ENCODE results near the gene COL18A1.

COL18A1 gene

DNA sequence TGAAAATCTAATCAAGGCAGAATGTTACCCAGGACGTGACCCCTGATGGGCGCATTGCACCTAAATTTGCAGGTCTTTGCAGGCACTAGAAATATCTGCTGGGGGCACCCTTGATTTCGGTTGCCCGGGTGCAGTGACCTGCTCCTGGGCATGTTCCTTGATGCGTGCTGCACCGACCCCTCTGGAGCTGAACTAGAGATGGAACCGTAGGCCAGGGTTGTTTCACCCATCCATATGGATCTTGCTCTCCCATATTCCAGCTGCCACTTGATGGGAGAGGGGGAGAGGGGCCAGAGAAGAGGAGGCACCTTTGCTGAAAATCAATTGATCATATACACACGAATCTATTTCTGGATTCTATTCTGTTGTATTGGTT is 8.4 kb upstream of the COL18A1 start:
- no peak for DNase-seq

DNA sequence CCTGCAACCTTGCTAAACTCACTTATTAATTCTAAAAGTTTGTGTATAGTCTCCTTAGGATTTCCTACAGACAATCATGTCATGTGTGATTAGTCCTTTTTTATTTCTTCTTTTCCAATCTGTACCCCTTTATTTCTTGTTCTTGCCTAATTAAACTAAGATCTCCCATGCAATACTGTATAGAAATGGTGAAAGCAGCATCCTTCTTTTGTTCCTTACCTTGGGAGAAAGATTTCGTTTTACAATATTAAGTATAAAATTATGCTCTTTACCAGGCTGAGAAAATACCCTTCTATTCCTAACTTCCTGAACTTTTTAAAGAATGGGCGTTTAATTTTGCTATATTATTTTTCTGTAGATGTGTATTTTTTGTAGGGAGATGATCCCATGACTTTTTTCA is 7.6 kb upstream of the COL18A1 start:
- DNase-seq: no peak

DNA sequence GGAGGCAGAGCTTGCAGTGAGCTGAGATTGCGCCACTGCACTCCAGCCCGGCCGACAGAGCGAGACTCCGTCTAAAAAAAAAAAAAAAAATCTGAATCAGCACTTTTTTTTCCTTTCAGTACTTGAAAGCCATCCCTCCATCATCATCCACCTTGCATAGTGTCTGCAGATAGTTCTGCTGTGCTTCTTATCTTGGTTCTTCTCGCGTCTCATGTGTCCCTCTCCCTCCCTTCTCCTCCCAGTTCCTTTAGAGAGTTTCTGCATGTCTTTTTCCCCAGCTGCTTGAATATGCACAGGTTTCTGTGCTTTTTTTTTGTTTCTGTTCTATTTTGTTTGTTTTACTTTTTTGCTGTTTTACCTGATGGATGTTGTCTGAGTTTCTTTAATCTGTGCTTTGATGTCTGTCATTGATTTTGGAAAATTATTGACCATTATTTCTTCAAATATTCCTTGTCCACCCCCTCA is 3.9 kb upstream of the COL18A1 start:
- no peak for DNase-seq

DNA sequence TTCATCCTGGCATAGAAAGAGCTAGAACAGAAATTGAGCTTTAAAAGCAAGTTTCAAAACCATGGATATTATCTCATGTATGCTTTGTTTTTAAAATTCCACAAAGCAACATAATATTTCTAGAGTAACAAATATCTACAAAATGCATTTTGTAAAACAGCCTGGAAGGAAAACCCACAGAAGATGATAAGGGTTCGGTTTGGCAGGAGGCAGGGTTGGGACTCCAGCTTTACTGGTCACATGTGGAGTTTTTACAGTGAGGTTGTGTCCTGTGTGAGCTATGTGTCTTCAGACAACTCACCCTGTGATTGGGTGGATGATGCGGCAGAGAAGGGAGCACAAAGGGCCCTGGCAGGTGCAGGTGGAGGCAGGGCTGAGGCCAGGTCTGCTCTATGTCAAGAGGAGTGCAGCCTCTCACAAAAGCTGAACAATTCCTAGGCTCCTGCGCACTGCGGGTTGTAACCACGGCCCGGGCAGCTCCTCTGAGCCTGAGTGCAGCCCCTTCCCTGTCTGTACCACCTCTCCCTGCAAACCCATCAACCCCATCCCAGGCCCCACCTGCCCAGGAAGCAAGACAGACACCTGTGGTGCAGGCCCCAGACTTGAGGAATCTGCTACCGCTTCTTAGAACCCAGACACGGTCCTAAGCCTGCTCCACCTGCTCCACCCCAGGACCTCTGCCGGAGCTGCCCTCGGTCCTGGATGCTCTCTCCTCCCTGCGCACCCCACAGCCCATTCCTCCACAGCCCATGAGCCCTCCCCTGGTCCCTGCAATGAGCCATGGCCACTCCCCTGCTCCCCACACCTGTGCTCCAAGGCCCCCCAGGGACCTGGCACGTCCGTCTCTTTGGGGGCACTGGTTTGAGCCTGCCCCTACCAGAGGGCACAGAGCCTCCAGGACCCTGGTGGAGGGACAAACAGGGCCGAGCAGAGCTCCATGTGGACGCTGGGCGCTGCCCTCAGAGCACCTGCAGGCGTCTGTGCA is 2.8 kb upstream of the COL18A1 start:
- DNase-seq: no peak

DNA sequence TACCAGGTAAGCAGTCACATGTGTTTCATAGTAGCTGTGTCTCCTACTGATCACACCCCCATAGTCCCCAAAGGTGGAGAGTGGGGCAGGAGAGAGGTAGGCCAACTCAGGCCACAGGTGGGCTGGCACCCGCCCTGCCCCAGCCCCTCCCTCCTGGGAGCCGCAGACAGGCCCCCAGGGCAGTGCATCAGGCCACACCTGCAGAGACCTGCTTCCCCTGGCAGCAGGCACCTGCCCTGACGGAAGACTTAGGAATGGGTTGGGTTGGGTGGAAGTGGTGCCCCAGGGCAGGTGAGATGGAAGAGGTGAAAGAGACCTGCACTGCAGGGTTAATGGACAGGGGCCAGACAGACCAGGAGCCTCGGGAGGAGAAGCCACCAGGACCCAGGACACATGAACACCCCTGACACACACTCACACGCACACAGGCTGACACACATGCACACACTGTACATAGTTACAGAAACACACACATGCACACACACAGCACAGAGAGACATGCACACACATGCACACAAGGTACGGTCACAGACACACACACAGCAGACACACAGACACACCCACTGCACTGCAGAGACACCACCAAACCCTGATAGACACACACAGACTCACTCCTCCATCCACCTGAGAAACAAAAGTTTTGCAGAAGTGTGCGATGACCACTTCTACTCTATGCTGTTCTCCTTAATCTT is 1.7 kb upstream of the COL18A1 start:
- no peak for DNase-seq

DNA sequence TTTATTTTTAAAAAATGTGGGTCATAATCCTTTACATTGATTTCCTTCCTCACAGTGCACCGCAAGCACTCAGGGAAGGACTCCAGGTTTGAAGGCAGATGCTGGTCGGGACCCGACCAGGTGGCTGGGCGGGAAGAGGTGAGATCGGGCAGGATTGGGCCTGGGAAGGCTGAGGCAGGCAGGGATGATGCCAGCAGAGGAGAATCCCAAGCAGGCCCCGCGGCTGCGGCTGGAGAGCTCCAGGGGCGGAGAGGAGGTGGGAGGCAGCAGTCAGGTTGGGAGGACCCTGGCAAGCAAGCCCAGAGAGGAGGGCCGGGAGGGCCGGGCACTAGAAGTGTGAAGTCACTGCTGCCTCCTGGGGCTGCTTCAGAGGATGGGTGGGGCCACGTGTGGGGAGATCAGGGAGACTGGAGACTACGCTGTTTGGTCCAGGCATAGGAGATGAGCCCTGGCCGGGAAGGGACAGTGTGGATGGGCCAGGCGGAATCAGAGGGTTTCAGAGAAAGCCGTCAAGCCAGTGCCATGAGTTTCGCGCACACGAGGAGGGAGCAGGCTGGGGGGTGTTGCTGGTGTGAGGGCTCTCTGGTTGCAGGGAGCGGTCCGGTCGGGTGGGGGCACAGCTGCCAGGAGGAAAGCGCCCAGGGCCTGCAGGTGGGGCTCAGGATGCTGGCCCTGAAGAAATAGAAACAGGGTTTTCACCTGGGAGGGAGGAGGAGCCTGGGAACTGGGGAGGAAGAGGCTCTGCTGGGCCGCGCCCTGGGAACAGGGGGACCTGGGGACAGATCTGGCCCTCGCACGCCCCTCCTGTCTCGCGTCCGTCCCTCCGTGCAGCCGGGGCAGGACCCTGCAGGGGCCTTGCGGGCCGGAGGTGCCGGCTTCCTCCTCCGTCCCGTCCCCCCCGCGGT is 888 bp upstream of the COL18A1 start:
- DNase-seq: no peak

DNA sequence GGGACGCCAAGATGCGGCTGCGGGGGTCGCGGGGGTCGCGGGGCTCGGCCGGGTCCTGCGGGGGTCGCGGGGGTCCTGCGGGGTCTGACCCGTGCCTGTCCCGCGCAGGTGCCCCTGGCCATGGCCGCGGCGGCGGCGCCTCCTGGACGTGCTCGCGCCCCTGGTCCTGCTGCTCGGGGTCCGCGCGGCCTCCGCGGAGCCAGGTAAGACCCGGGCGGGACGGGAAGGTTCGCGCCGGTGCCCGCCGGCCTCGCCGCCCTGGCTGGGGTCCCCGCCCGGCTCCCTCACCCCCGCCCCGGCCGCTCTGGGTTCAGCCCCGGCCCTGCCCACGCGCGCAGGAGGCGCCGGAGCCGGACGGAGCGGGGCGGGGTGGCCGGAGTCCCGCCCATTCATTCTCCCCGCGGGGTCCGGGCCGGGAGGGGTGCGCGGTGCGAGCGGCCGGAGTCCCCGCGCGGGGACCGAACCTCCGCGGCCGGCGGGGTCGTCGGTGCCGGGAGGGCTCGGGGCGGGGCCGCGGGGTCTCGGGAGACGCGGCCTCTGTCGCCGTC is 380 bp downstream of the COL18A1 start:
- DNase-seq: peak in 1 of 51 donors; percentile 22

DNA sequence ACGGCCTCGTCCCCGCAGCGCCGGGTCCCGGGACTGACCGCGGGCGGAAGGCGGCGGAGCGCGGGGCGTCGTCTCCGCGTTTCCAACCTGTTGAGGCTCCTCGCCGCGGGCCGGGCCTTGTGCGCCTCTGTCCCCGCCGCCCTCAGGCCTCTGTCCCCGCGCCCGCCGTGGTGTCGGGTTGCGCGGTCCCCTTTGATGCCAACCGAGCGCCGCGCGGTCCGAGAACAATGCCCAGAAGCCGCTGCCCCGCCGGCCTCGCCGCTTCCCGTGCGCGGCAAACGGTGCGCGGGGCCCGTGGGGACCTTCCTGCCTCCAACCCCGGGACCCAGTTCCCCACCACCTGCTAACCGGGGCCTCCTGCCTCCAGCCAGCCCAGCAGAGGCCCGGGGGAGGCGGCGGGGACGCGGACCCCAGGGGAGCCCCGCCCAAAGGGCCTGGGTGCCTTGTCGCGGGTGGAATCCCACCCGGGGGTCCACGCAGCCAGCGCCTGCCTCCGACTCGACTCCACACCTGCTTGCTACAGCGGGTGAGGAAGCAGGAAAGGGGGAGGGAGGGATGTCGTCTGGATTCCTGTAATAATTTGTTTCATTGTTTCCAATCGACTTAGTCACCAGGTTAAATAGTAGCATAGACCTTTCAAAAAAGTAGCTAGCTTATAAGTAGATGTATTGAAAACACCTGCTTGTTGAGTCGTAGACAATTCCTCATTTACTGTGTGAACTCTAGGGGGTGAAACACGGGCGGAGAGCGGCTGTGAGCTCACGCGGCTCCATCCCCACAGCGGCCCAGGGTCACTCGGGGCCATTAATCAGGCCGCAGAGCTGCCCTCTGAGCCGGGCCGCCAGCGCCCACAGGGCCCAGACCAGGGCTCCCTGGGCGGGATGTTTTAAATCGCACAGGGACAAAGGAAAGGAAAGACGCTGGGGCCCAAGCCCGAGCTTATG is 1.1 kb downstream of the COL18A1 start:
- no peak for DNase-seq

DNA sequence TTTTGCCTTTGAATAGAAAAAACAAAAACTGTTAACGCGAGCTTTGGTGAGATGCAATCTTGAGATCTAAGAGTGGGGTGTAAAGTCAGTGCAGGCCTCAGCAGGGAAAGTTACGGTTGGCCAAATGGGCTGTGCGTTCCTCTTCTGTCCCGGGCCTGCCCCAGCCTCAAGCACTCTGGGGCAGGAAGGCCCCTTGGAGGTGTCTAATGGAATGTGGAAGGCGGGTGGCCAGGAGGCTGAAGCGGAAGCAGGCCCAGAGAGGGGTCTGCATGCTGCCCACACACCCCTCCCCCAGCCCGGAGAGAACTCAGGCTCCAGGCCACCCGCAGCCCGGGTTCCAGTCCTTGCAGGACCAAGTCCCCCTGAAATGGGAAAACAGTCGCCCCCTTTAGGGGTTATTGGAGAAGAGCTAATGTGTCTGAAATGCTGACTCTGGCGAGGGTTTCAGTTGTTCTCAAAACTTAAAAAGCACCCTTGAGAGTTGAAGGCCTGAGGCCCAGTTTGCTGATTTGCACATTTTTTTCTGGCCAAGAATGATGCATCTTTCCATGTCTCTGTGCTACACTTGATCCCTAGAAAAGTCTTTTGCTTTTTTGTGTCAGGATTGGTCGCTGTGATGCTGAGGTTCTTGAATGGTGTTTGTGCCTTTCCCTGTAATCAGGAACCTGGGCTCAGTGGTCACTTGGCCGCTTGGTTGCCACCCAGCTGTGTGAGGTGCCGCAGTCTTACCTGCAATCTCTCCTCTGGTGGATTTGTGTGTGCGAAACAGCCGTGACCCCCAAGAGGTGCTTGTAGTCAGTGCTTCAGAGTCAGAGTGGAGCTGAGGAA is 2.0 kb downstream of the COL18A1 start:
- no peak for DNase-seq

DNA sequence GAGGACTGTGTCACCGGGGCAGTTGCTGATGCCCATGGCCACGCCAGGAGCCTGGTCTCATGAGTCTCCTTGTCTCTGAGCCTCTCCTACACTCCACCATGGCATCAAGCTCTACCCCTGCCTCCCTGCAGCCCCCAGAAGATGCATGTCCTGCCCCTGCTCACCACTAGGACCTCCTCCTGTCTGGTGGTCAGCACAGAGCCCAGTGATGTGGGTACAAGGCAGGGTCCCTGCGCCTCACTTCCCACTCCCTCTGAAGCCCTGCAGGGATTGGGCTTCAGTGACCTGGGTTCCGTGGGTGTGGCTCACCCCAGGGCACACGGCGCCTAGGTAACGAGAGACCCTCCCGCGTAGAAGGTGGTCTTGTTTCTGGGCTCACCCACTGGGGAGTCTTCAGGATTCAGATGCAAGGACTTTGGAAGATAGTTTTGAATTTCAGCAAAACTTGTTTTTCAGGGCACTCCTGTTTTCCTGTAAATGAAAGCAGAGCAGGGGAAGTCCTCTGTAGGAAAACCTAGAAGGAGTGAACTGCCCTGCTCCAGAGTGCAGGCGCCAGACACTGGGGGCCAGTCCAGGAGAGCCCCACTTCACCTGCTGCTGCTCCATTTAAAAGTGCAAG is 2.8 kb downstream of the COL18A1 start:
- DNase-seq: no peak

DNA sequence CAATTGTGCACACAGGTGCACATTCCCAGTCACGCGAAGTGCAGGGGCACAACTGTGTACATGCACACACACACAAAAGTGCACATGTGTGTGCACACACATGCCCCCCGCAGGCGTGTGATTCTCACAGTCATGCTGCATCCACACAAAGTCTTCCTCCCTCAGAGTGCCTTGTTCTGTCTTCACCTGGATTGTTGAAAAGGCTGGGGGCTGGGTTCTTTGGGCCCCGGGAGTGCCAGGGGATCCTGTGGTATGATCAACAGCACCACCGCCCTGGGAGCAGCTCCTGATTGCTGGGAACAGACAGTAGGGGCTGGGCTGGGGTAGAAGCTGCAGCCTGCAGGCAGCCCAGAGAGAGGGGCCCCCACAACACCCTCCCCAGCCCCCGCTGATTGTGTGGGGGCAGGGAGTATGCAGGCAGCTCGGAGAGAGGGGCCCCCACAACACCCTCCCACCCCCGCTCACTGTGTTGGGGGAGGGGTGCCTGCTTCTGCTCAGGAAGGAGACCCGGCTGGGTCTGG is 3.4 kb downstream of the COL18A1 start:
- DNase-seq: no peak

DNA sequence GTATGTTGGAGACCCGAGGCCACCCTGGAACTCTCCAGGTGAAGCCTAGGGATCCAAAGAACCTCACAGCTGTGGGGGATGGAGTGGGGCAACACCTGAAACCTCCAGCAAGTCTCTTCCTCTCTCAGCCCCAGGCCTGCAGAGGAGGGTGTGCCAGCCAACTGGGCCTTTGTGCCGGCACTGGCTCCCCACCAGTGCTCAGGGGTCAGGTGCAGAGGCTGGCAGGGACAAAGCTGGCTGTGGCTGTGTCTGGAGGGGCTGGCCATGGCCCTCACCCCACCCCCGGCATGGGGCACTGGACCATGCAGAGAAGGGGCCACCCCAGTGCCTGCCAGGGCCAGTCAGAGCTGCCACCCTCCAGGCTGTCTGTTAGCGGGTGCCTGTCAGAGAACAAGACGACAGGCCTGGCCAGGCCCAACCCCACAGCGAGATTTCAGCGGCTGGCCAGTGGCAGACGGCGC is 3.9 kb downstream of the COL18A1 start:
- DNase-seq: no peak

DNA sequence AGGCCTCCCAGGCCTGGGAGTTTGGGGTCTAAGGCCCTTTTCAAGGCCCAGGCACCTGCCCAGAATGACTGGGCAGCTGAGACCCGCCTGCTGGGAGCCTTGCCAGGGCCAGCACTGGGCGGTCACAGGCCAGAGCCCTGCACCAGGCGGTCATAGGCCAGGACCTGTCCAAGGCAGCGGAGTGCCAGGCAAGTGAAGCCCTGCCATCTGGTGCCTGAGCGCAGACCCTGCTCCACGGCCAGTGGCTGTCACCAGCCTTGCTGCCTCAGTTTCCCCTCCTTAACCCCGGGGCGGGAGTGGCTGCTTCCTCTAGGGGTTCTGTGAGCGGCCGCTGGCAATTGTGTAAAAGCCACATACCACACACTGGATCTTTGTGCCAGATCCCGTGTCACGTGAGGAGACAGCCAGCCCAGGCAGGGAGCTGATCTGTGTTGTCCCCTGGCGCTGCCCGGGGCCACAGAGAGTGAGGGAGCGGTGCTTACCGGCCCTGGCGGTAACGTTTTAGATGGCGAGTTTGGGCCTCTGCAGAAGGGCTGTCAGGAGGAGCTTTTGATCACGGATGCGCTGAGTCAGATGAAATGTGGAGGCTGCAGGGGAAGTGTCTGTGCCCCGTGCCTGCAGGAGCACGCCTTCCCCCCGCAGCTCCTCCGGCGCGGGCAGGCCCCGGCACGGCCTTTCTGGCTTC is 4.6 kb downstream of the COL18A1 start:
- peak in 6 of 51 donors; percentile 7 to 30 (median 22) for DNase-seq

DNA sequence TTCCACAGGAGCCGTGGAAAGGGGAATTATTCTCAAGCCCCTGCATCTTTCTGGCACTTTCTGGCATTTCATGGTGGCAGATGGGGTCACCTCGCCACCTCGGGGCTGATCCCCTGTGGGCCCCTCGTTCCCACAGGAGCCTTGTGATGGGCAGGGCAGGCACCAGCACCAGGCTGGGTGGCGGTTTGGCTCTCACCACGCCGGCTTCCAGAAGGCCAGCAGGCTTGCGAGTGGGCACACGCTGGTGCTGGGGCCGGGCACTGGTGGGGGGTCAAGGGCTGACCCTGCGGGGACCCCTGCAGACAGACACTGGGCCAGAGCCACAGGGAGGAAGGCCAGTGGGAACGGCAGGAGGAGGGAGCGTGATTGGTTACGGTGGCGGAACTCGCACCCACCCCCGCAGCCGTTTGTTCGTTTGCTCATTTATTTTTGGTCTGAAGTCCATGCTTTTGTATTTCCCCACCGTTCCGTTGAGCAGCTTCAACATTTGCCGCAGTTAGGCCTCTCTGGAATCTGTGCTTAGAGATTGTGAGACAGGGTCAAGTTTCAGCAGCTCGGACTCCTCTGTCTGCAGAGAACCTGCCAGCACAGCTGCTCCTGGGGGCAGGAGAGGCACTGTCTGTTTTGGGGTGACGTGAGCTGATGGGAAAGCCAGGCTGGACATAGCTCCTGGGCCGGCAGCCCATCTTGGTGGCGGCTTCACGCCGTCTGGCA is 5.3 kb downstream of the COL18A1 start:
- DNase-seq: no peak

DNA sequence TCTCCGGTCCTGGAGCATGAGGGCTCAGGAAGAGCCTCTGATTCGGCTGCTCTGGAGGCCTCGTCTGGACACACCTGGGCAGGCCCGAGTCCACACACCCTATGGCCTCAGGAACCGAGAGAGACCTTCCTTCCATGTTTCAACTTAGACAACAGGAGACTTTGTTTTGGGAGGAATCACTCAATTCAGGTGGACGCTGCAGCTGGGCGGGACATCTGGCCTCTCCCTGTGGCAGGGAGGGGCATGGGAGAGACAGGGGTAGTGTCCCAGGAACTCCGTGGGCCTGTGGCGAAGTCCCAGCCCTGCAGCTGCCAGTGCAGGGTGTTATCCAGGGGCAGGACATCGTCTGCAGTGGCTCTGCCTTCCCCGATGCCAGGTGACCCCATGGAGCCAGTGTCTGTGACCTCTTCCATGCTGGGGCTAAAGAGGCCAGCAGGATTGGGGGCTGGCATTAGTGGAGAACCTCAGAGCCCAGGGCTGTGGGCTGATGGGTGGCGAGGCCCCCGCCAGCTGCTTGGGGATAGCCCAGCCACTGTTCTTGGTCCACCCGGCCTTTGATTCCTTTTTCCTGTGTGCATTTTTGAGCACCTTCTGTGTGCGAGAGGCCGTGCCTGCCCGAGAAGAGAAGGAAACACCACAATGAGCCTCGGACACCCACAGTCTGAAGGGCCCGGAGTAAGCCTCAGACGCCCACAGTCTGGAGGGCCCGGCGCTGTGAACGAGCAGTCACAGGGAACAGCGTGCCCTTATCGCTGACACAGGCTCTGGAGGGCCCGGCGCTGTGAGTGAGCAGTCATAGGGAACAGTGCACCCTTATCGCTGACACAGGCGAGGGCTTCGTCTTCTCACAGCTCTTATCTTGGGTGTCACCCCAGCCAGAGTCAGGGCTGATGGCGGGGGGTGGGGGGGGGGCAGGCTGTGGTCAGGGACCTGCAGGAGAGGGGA is 6.2 kb downstream of the COL18A1 start:
- DNase-seq: no peak

DNA sequence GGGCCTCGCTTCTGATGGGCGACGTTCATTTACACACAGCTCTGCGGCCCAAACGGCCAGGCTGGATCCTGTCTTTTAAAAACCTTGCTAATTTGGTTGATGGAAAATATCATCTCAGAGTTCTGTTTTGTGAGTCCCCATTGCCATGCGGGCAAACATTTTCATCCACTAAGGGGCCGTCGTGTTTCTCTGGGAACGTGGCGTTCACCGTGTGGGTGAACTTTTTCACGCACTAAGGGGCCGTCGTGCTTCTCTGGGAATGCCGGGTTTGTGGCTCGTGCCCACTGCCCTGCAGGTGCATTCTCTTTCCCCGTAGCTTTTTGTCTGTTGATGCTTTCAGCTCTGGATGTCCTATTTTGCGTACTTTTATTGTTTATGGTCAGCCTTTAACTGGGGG is 6.8 kb downstream of the COL18A1 start:
- DNase-seq: no peak
